DND-41 (cell line): ENCODE results near the gene METRN.

Experiments used
- CTCF ChIP-seq: IDR thresholded peaks from 2 replicates; pipeline ENCODE4 v1.5.1; 2012; ENCODE audit warnings: borderline replicate concordance, low read length, moderate library complexity, mild to moderate bottlenecking; ENCODE audit not compliant: poor library complexity, severe bottlenecking; ENCODE audit errors: extremely low read depth
- EZH2 ChIP-seq: IDR thresholded peaks from 3 replicates; pipeline ENCODE4 v1.6.1; 2012; ENCODE audit warnings: borderline replicate concordance, low read depth, mild to moderate bottlenecking, moderate library complexity, low read length, inconsistent platforms; ENCODE audit not compliant: severe bottlenecking

DNA sequence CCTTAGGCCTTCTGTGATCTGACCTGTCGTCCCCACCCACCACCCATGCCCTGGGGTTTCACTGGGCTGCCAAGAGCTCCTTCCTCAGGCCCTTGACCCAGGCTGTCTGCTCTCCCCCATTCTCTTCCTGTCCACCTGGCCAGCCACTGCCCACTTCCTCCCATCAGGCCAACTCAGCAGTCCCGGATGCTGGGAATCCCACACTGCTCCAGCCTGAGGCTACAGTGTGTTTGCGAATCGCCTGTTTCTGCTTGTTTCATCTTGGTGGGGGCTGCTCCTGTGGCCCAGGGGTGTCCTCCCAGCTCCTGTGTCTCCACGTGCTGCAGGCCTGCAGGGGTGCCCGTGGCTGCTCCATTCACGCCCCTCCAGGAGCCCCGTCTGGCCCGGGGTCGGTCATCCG is 839 bp upstream of the METRN start:
- TF ChIP-seq CTCF (no peak), EZH2 (no peak)
